Duodenal mucosa (tissue), 2 donors: Measurements from ENCODE around the gene DUOXA2.
"Not testable (repeated sequence)": the region's sequence is repeated elsewhere in the genome, so short reads cannot be mapped to it uniquely, and the experiment has no call there.

Source experiments
- H3K27ac ChIP-seq: one replicate; pipeline ENCODE4 v1.7.0; 2013; ENCODE audit warnings: low read depth, low read length
- H3K27me3 ChIP-seq, 2 donors: one replicate each; pipeline ENCODE4 v1.7.0; 2013; ENCODE audit warnings: low read length in 2 of 2, control low read depth in 1 of 2; ENCODE audit not compliant: insufficient read depth in 2 of 2, control insufficient read depth in 1 of 2
- H3K36me3 ChIP-seq, 2 donors: one replicate each; pipeline ENCODE4 v1.7.0; 2013; ENCODE audit warnings: low read length in 2 of 2, control low read depth in 1 of 2; ENCODE audit not compliant: insufficient read depth in 2 of 2, control insufficient read depth in 1 of 2
- H3K4me1 ChIP-seq, 2 donors: one replicate each; pipeline ENCODE4 v1.7.0; 2013; ENCODE audit warnings: low read length in 2 of 2, control low read depth in 1 of 2; ENCODE audit not compliant: insufficient read depth in 2 of 2, control insufficient read depth in 1 of 2
- H3K4me3 ChIP-seq, 2 donors: one replicate each; pipeline ENCODE4 v1.7.0; 2013; ENCODE audit warnings: low read length in 2 of 2, low read depth in 1 of 2
- H3K9ac ChIP-seq, 2 donors: one replicate each; pipeline ENCODE4 v1.7.0; 2013; ENCODE audit warnings: low read length in 2 of 2, low read depth in 1 of 2
- H3K9me3 ChIP-seq, 2 donors: one replicate each; pipeline ENCODE4 v1.7.0; 2013; ENCODE audit warnings: low read length in 2 of 2, control low read depth in 1 of 2; ENCODE audit not compliant: control insufficient read depth in 1 of 2

DUOXA2 gene

DNA sequence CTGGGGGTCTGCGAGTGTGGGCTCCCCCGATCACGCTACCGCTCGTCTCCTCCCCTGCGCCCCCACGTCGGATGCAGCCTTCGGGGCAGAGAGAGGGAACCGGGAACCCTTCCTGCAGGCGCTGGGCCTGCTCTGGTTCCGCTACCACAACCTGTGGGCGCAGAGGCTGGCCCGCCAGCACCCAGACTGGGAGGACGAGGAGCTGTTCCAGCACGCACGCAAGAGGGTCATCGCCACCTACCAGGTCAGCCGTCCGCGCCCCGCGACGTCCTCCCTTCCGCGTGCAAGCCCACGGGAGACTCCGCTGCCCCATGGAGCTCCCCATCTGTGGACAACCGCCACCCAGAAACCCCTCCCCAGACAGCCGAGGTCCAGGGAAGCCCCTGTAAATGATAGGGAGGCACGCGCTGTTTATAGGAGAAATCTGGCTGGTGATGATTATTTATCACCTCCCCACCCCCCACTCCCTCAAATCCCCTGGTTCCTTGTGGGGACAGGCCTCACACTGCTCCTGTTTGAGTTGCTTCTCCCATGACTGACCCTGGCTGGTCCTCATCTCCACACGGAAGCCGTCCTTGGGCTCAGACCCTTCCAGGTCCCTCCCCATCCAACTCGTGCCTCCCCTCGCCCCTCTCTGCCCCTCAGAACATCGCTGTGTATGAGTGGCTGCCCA, 21.7 kb downstream of the DUOXA2 start:
- not testable (repeated sequence) for H3K9ac ChIP-seq, H3K36me3 ChIP-seq, H3K9me3 ChIP-seq, H3K4me3 ChIP-seq, H3K27ac ChIP-seq, H3K4me1 ChIP-seq
- H3K27me3 ChIP-seq, result peaks cover 14 to 28% of the 10 kb centered on the region in 2 donors

DNA sequence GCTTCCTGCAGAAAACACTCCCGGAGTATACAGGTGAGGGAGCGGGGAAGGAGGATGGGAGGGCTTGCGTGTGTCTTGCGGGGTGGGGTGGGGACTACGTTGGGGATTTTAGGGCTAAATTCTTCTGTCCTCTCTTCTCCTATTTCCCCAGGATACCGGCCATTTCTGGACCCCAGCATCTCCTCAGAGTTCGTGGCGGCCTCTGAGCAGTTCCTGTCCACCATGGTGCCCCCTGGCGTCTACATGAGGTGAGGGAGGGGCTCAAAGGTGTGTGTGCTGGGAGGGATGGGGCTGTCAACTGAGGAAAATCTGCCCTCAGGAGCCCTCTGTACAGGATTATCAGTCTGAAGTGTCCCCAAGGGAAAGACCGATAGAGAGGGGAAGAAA, 22.2 kb downstream of the DUOXA2 start:
- H3K9me3 ChIP-seq, result no peaks in the 10 kb centered on the region
- no peaks in the 10 kb centered on the region for H3K36me3 ChIP-seq
- no peak overlapping the region for H3K4me3 ChIP-seq
- no peak overlapping the region for H3K27ac ChIP-seq
- H3K9ac ChIP-seq, result no peak overlapping the region
- H3K27me3 ChIP-seq, result peaks cover 14 to 28% of the 10 kb centered on the region in 2 donors
- H3K4me1 ChIP-seq, result peaks cover 5 to 7% of the 10 kb centered on the region in 2 donors

DNA sequence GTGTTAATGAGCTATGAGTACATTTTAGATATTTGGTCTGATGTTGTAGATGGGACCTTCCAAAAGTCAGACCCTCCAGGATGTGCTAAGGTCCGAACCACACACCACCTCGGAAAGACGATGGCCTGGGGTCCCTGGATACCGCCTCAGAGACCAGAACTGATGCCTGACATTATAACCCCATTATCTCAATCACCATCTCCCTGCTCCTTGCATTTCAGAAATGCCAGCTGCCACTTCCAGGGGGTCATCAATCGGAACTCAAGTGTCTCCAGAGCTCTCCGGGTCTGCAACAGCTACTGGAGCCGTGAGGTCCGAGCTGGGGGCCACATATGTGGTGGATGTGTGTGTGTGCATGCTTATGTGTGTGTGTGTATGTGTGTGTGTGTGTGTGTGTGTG, 23.6 kb downstream of the DUOXA2 start:
- no peak overlapping the region for H3K27ac ChIP-seq
- no peak overlapping the region for H3K9ac ChIP-seq
- peaks cover 14 to 28% of the 10 kb centered on the region in 2 donors for H3K27me3 ChIP-seq
- no peak overlapping the region for H3K4me3 ChIP-seq
- H3K36me3 ChIP-seq, result no peaks in the 10 kb centered on the region
- no peaks in the 10 kb centered on the region for H3K9me3 ChIP-seq
- peaks cover 5 to 7% of the 10 kb centered on the region in 2 donors for H3K4me1 ChIP-seq

DNA sequence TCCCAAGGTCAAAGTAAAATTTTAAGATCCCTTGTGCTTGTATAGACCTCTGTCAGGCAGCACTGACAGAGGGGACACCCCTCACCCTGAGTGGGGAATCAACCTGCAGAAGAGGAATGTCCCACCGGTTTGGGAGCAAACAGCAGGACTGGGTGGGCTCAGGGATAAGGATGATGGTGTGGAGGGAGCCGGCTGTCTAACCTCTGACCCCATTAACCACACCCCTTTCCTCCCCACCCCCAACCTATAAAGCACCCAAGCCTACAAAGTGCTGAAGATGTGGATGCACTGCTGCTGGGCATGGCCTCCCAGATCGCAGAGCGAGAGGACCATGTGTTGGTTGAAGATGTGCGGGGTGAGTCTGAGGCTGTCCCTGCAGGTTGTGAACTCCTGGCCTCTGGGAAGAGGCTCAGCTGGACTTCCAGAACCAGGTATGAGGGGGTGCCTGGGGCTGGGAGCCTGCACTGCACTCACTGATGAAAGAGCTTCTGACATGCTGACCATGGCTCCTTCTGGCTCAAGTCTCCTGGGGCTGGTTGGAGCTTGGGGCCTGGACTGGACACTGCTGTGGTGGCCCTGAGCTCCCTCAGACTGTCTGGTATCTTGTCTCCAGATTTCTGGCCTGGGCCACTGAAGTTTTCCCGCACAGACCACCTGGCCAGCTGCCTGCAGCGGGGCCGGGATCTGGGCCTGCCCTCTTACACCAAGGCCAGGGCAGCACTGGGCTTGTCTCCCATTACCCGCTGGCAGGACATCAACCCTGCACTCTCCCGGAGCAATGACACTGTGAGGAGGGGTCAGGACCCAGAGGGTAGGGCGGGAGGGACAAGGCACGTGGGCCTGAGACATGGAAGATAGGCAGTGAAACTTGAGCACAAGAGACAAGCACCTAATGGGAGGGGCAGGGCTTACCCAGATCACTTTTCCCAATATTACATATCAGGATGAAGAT, 25.0 kb downstream of the DUOXA2 start:
- Histone ChIP-seq H3K4me1 (peaks cover 5 to 7% of the 10 kb centered on the region in 2 donors), H3K27me3 (peaks cover 12 to 20% of the 10 kb centered on the region in 2 donors), H3K4me3 (no peak overlapping the region), H3K9ac (no peak overlapping the region), H3K27ac (no peak overlapping the region), H3K9me3 (no peaks in the 10 kb centered on the region), H3K36me3 (no peaks in the 10 kb centered on the region)

DNA sequence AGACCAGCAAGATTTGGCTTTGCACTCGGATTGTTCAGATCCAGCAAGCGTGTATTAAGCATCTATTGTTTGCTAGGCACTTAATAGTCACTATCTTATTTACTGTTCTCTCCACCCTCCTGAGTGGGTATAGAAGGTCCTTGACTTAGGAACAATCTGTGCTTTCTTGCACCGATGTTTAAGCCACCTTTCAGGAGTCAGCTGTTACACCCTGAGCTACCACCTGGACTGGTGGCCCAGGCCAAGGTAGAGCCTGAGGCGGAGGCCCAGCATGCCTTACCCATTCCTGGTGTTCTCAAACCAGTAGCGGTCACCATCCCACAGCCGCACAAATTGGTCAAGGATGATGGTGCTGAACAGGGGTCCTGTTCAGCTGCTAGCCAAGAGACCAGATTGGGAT, 25.6 kb downstream of the DUOXA2 start:
- Histone ChIP-seq H3K4me3 (no peak overlapping the region), H3K27ac (no peak overlapping the region), H3K4me1 (peaks cover 3 to 4% of the 10 kb centered on the region in 2 donors), H3K36me3 (no peaks in the 10 kb centered on the region), H3K9ac (no peak overlapping the region), H3K27me3 (peaks cover 5 to 13% of the 10 kb centered on the region in 2 donors), H3K9me3 (no peaks in the 10 kb centered on the region)

DNA sequence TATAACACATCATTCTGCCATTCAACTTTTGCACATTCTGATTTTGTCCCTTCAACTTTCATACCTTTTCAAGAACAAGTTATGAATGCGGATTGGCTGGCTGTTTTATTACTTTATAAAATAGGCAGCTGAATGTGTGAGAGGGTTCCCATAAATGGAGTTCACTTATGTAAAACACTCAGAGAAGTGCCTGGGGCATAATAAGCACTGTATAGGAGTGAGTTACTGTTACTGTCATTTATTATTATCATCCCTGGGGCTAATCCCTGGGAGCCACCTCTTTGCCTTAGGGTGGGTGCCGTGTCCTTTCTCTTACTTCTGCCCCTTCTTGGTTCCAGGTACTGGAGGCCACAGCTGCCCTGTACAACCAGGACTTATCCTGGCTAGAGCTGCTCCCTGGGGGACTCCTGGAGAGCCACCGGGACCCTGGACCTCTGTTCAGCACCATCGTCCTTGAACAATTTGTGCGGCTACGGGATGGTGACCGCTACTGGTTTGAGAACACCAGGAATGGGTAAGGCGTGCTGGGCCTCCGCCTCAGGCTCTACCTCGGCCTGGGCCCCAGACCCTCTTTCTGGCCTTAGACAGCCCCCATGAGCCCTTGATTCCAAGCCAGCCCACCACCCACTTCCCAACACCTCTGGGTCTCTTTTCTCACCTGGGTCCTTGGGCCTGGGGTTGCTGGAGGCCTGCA, 26.6 kb downstream of the DUOXA2 start:
- peaks cover 3 to 10% of the 10 kb centered on the region in 2 donors for H3K27me3 ChIP-seq
- no peaks in the 10 kb centered on the region for H3K36me3 ChIP-seq
- no peak overlapping the region for H3K27ac ChIP-seq
- no peak overlapping the region for H3K4me3 ChIP-seq
- no peak overlapping the region for H3K9ac ChIP-seq
- H3K4me1 ChIP-seq, result no peaks in the 10 kb centered on the region
- no peaks in the 10 kb centered on the region for H3K9me3 ChIP-seq

DNA sequence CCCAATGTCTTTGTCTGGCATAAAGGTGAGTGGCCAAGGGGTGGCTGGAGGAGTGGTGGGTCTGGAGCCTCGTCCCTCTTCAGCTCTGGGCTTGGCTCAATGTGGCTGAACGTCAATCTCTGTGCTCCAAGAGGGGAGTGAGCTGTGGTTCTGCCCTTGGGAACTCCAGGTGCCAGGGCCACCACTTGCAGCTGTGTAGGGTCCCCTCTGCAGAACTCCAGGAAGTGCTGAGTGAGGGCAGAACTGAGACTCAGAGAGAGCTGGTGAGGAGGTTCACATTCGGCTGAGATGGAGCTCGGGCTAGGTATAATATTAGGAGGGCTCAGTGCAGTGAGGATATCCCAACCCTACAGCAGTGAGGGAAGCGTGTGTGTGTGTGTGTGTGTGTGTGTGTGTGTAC, 27.3 kb downstream of the DUOXA2 start:
- peaks cover 0 to 3% of the 10 kb centered on the region in 2 donors for H3K27me3 ChIP-seq
- H3K4me1 ChIP-seq, result no peaks in the 10 kb centered on the region
- H3K27ac ChIP-seq, result no peak overlapping the region
- H3K9ac ChIP-seq, result no peak overlapping the region
- H3K4me3 ChIP-seq, result no peak overlapping the region
- H3K9me3 ChIP-seq, result no peaks in the 10 kb centered on the region
- H3K36me3 ChIP-seq, result no peaks in the 10 kb centered on the region

DNA sequence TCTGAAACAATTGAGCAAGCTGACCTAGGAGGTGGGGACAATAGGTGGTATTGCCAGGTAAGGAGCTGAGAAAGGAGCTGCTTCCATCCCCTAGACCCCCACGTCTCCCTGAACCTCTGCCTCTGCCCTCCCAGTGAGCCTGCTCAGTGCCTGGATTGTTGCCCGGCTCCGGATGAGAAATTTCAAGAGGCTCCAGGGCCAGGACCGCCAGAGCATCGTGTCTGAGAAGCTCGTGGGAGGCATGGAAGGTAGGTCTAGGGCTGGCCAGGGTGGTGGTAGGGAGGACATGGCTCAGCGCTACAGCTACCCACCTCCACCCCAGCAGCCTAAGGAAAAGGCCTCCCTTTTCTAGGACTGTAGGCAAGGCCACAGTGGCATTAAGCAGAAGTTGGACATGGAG, 28.9 kb downstream of the DUOXA2 start:
- Histone ChIP-seq H3K9me3 (no peaks in the 10 kb centered on the region), H3K27ac (no peak overlapping the region), H3K9ac (no peak overlapping the region), H3K4me3 (no peak overlapping the region), H3K27me3 (no peaks in the 10 kb centered on the region), H3K36me3 (no peaks in the 10 kb centered on the region), H3K4me1 (no peaks in the 10 kb centered on the region)

DNA sequence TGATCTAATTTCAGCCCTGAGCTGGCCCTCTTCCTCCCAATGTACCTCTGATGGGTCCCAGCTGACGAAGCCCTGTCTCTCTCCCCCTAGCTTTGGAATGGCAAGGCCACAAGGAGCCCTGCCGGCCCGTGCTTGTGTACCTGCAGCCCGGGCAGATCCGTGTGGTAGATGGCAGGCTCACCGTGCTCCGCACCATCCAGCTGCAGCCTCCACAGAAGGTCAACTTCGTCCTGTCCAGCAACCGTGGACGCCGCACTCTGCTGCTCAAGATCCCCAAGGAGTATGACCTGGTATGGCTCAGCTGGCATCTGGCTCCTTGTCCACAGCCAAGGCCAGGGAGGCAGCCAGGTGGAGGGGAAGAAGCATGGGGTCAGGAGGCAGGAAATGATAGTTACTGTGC, 29.8 kb downstream of the DUOXA2 start:
- Histone ChIP-seq H3K27me3 (no peaks in the 10 kb centered on the region), H3K9ac (no peak overlapping the region), H3K36me3 (no peaks in the 10 kb centered on the region), H3K9me3 (no peaks in the 10 kb centered on the region), H3K4me3 (no peak overlapping the region), H3K27ac (no peak overlapping the region), H3K4me1 (no peaks in the 10 kb centered on the region)

DNA sequence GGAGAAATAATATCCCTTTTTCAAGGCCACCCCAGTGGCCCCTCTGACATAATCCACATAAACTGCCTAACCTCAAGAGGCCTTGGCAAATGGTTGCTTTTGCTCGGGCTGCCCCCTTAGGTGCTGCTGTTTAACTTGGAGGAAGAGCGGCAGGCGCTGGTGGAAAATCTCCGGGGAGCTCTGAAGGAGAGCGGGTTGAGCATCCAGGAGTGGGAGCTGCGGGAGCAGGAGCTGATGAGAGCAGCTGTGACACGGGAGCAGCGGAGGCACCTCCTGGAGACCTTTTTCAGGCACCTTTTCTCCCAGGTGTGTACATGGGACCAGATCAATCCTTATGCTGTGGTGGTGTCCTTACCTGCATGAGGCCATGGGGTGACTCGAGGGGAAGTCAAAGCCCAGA, 30.6 kb downstream of the DUOXA2 start:
- H3K4me3 ChIP-seq, result no peak overlapping the region
- H3K9me3 ChIP-seq, result no peaks in the 10 kb centered on the region
- no peaks in the 10 kb centered on the region for H3K4me1 ChIP-seq
- no peaks in the 10 kb centered on the region for H3K27me3 ChIP-seq
- H3K36me3 ChIP-seq, result no peaks in the 10 kb centered on the region
- no peak overlapping the region for H3K27ac ChIP-seq
- H3K9ac ChIP-seq, result no peak overlapping the region
